ENCODE measurements around the gene LPP. TPM values are rescaled to one million over a fixed set of nuclear protein-coding genes. Genes with fewer than 3 reads are reported as not detected.

The LPP gene
- total RNA-seq, 1 donor from 2014 or later: 23.1 TPM

GRCh38 chr3:188853856-188854771 lies 700.2 kb downstream of the LPP start:
- TF ChIP-seq, protein P1, sequence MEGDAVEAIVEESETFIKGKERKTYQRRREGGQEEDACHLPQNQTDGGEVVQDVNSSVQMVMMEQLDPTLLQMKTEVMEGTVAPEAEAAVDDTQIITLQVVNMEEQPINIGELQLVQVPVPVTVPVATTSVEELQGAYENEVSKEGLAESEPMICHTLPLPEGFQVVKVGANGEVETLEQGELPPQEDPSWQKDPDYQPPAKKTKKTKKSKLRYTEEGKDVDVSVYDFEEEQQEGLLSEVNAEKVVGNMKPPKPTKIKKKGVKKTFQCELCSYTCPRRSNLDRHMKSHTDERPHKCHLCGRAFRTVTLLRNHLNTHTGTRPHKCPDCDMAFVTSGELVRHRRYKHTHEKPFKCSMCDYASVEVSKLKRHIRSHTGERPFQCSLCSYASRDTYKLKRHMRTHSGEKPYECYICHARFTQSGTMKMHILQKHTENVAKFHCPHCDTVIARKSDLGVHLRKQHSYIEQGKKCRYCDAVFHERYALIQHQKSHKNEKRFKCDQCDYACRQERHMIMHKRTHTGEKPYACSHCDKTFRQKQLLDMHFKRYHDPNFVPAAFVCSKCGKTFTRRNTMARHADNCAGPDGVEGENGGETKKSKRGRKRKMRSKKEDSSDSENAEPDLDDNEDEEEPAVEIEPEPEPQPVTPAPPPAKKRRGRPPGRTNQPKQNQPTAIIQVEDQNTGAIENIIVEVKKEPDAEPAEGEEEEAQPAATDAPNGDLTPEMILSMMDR (IDR thresholded peaks at IDR 0.05; ENCODE audit: partially characterized antibody, unreplicated experiment): no peak
- Mint-ChIP-seq H3K27ac (ENCODE audit: unreplicated experiment) (no peak overlapping the region), H3K4me1 (ENCODE audit: low read depth, unreplicated experiment) (no peaks in the 10 kb centered on the region), H3K36me3 (ENCODE audit: unreplicated experiment) (no peaks in the 10 kb centered on the region), H3K4me3 (ENCODE audit: unreplicated experiment) (no peak overlapping the region), H3K27me3 (ENCODE audit: unreplicated experiment) (no peaks in the 10 kb centered on the region), H3K9me3 (ENCODE audit: unreplicated experiment) (no peaks in the 10 kb centered on the region)
- DNase-seq: no peak

GRCh38 chr3:188854772-188855149 lies 700.8 kb downstream of the LPP start:
- DNase-seq: no peak
- Mint-ChIP-seq H3K4me1 (ENCODE audit: low read depth, unreplicated experiment) (no peaks in the 10 kb centered on the region), H3K4me3 (ENCODE audit: unreplicated experiment) (no peak overlapping the region), H3K27me3 (ENCODE audit: unreplicated experiment) (no peaks in the 10 kb centered on the region), H3K36me3 (ENCODE audit: unreplicated experiment) (no peaks in the 10 kb centered on the region), H3K9me3 (ENCODE audit: unreplicated experiment) (no peaks in the 10 kb centered on the region), H3K27ac (ENCODE audit: unreplicated experiment) (no peak overlapping the region)
- TF ChIP-seq, protein P1 (IDR thresholded peaks at IDR 0.05; ENCODE audit: partially characterized antibody, unreplicated experiment): no peak

- Mint-ChIP-seq H3K36me3 (ENCODE audit: unreplicated experiment) (no peaks in the 10 kb centered on the region), H3K27me3 (ENCODE audit: unreplicated experiment) (no peaks in the 10 kb centered on the region), H3K9me3 (ENCODE audit: unreplicated experiment) (no peaks in the 10 kb centered on the region), H3K4me3 (ENCODE audit: unreplicated experiment) (no peak overlapping the region), H3K4me1 (ENCODE audit: low read depth, unreplicated experiment) (no peaks in the 10 kb centered on the region), H3K27ac (ENCODE audit: unreplicated experiment) (no peak overlapping the region)
- TF ChIP-seq, protein P1 (IDR thresholded peaks at IDR 0.05; ENCODE audit: partially characterized antibody, unreplicated experiment): no peak
- no peak for DNase-seq
Measured at GRCh38 chr3:188855675-188856074, 701.7 kb downstream of the LPP start.

- H3K27me3 Mint-ChIP-seq (ENCODE audit: unreplicated experiment): no peaks in the 10 kb centered on the region
- no peak for DNase-seq
- no peaks in the 10 kb centered on the region for H3K4me1 Mint-ChIP-seq (ENCODE audit: low read depth, unreplicated experiment)
- TF ChIP-seq, protein P1 (IDR thresholded peaks at IDR 0.05; ENCODE audit: partially characterized antibody, unreplicated experiment): no peak
- no peak overlapping the region for H3K4me3 Mint-ChIP-seq (ENCODE audit: unreplicated experiment)
- H3K9me3 Mint-ChIP-seq (ENCODE audit: unreplicated experiment): no peaks in the 10 kb centered on the region
- H3K27ac Mint-ChIP-seq (ENCODE audit: unreplicated experiment): no peak overlapping the region
- no peaks in the 10 kb centered on the region for H3K36me3 Mint-ChIP-seq (ENCODE audit: unreplicated experiment)
Measured at GRCh38 chr3:188860147-188860546, 706.2 kb downstream of the LPP start.

Data from glutamatergic neuron (in vitro differentiated cells).